H1 (cell line): ENCODE data around the gene ZNF577. TPM values are rescaled to one million over a fixed set of nuclear protein-coding genes. Genes with fewer than 3 reads are reported as not detected.
"Not testable (repeated sequence)": the region's sequence is repeated elsewhere in the genome, so short reads cannot be mapped to it uniquely, and the experiment has no call there.

Experiments
- CTCF ChIA-PET: fragments of 300-600 bp; sonication (Branson Sonifier 250); formaldehyde crosslinking; loops from one replicate; lab custom pipeline; 2021; ENCODE audit not compliant: partially characterized antibody; lab: Charles Lee
- POLR2A ChIA-PET: fragments of 300-600 bp; sonication (Branson Sonifier 250); formaldehyde crosslinking; loops from one replicate; lab custom pipeline; 2021; ENCODE audit warnings: inconsistent platforms; ENCODE audit not compliant: partially characterized antibody; lab: Charles Lee
- DNase-seq, 2 experiments: peaks; one replicate each; pipeline versions ENCODE4 v3.0.0 to v3.0.0-alpha.2; 2010 to 2022; ENCODE audit warnings: low spot score in 2 of 2, low read depth in 1 of 2, mixed read lengths in 1 of 2
- FAIRE-seq: peaks from 2 replicates; lab custom pipeline; 2011; peaks lifted over from hg19 to GRCh38; lab: Jason Lieb, UNC
- H2AFZ ChIP-seq: 2 replicates; pipeline ENCODE4 v1.8.1; 2012; ENCODE audit warnings: low read length, inconsistent platforms
- H2AK5ac ChIP-seq: 2 replicates; pipeline ENCODE4 v1.6.1; 2013; ENCODE audit warnings: low read depth, low read length
- H2BK120ac ChIP-seq: replicated peaks from 2 replicates; pipeline ENCODE3; 2013; ENCODE audit warnings: low read depth, low read length, inconsistent platforms
- H2BK12ac ChIP-seq: 2 replicates; pipeline ENCODE4 v1.6.1; 2013; ENCODE audit warnings: low read depth, low read length
- H2BK15ac ChIP-seq: 2 replicates; pipeline ENCODE4 v1.6.1; 2013; ENCODE audit warnings: low read length
- H2BK20ac ChIP-seq: 2 replicates; pipeline ENCODE4 v1.6.1; 2013; ENCODE audit warnings: low read length
- H2BK5ac ChIP-seq: 2 replicates; pipeline ENCODE4 v1.6.1; 2013; ENCODE audit warnings: low read depth, low read length
- H3K14ac ChIP-seq: 2 replicates; pipeline ENCODE4 v1.6.1; 2013; ENCODE audit warnings: inconsistent platforms; ENCODE audit not compliant: insufficient read length
- H3K18ac ChIP-seq: 2 replicates; pipeline ENCODE4 v1.6.1; 2013; ENCODE audit warnings: low read length; ENCODE audit errors: extremely low read depth
- H3K23ac ChIP-seq: 2 replicates; pipeline ENCODE4 v1.6.1; 2013; ENCODE audit warnings: inconsistent platforms; ENCODE audit not compliant: insufficient read length
- H3K23me2 ChIP-seq: 2 replicates; pipeline ENCODE4 v1.6.1; 2013; ENCODE audit warnings: low read depth, low read length
- H3K27ac ChIP-seq: 2 replicates; pipeline ENCODE4 v1.6.1; 2011; ENCODE audit warnings: low read depth, low read length, inconsistent platforms
- H3K27me3 ChIP-seq, 4 experiments: replicated peaks in 1 of 4; 1 replicate in 1 of 4; 2 replicates in 3 of 4; pipeline versions ENCODE4 v1.6.1 to v1.8.1; 2011 to 2013; ENCODE audit warnings: low read length in 3 of 4, mild to moderate bottlenecking in 3 of 4, inconsistent platforms in 2 of 4, mixed read lengths in 2 of 4, moderate library complexity in 1 of 4; ENCODE audit not compliant: control insufficient read depth in 3 of 4, insufficient read depth in 3 of 4; ENCODE audit errors: extremely low read depth in 1 of 4
- H3K36me3 ChIP-seq, 4 experiments: 2 replicates each; pipeline versions ENCODE4 v1.6.1 to v1.8.1; 2011 to 2013; ENCODE audit warnings: mild to moderate bottlenecking in 4 of 4, low read length in 3 of 4, moderate library complexity in 2 of 4, control low read depth in 1 of 4, inconsistent platforms in 1 of 4; ENCODE audit not compliant: insufficient read depth in 4 of 4, control insufficient read depth in 2 of 4
- H3K4ac ChIP-seq: replicated peaks from 2 replicates; pipeline ENCODE3; 2013; ENCODE audit warnings: low read length, low read depth, mixed read lengths, inconsistent platforms; ENCODE audit not compliant: insufficient read length
- H3K4me1 ChIP-seq, 4 experiments: replicated peaks in 1 of 4; 1 replicate in 1 of 4; 2 replicates in 3 of 4; pipeline versions ENCODE4 v1.6.1 to v1.8.1; 2011 to 2013; ENCODE audit warnings: low read length in 3 of 4, inconsistent platforms in 2 of 4, mixed read lengths in 1 of 4; ENCODE audit not compliant: insufficient read depth in 4 of 4, control insufficient read depth in 3 of 4
- H3K4me2 ChIP-seq, 2 experiments: 2 replicates each; pipeline versions ENCODE4 v1.6.1 to v1.8.1; 2011 to 2013; ENCODE audit warnings: low read depth in 2 of 2, low read length in 2 of 2, control low read depth in 1 of 2, inconsistent platforms in 1 of 2, mild to moderate bottlenecking in 1 of 2; ENCODE audit not compliant: insufficient read depth in 1 of 2
- H3K4me3 ChIP-seq, 4 experiments: fragments of 200-600, 300-600 bp in 1 of 4; sonication (generic), shearing (Covaris generic), sonication (Bioruptor Twin) in 1 of 4; 2 replicates each; pipeline versions ENCODE4 v1.5.1 to v1.8.1; 2011 to 2016; ENCODE audit warnings: low read length in 4 of 4, low read depth in 3 of 4, control low read depth in 2 of 4, inconsistent platforms in 2 of 4, mild to moderate bottlenecking in 2 of 4, mixed read lengths in 1 of 4, moderate library complexity in 1 of 4; ENCODE audit not compliant: insufficient read depth in 2 of 4; ENCODE audit errors: extremely low read depth in 1 of 4
- H3K56ac ChIP-seq: replicated peaks from 2 replicates; pipeline ENCODE3; 2013; ENCODE audit warnings: low read depth, mild to moderate bottlenecking, mixed read lengths, low read length, inconsistent platforms; ENCODE audit not compliant: insufficient read length
- H3K79me1 ChIP-seq: 2 replicates; pipeline ENCODE4 v1.6.1; 2013; ENCODE audit warnings: low read depth, low read length, control low read depth
- H3K79me2 ChIP-seq, 2 experiments: 2 replicates each; pipeline versions ENCODE4 v1.6.1 to v1.8.1; 2012 to 2013; ENCODE audit warnings: low read length in 2 of 2, mild to moderate bottlenecking in 2 of 2, inconsistent platforms in 1 of 2; ENCODE audit not compliant: insufficient read depth in 2 of 2, control insufficient read depth in 1 of 2
- H3K9ac ChIP-seq, 4 experiments: replicated peaks in 1 of 4; 1 replicate in 1 of 4; 2 replicates in 3 of 4; pipeline versions ENCODE4 v1.6.1 to v1.8.1; 2011 to 2013; ENCODE audit warnings: low read depth in 3 of 4, low read length in 3 of 4, control low read depth in 2 of 4, mild to moderate bottlenecking in 2 of 4, moderate library complexity in 2 of 4, inconsistent platforms in 1 of 4; ENCODE audit errors: extremely low read depth in 1 of 4
- H3K9me3 ChIP-seq, 2 experiments: 2 replicates each; pipeline versions ENCODE4 v1.6.1 to v1.8.1; 2012 to 2013; ENCODE audit warnings: mild to moderate bottlenecking in 2 of 2, moderate library complexity in 2 of 2, control low read depth in 1 of 2, inconsistent platforms in 1 of 2, low read depth in 1 of 2, low read length in 1 of 2, mixed read lengths in 1 of 2; ENCODE audit not compliant: insufficient read depth in 2 of 2
- H4K20me1 ChIP-seq, 2 experiments: replicated peaks in 1 of 2; 2 replicates each; pipeline versions ENCODE3 to v1.8.1; 2011 to 2013; ENCODE audit warnings: inconsistent platforms in 2 of 2, low read length in 2 of 2, mild to moderate bottlenecking in 1 of 2; ENCODE audit not compliant: insufficient read depth in 2 of 2, control insufficient read depth in 1 of 2
- H4K5ac ChIP-seq: 2 replicates; pipeline ENCODE4 v1.6.1; 2013; ENCODE audit warnings: low read length, low read depth, mixed read lengths, inconsistent platforms; ENCODE audit not compliant: insufficient read length
- H4K8ac ChIP-seq: 2 replicates; pipeline ENCODE4 v1.8.0; 2013; ENCODE audit warnings: mild to moderate bottlenecking, moderate library complexity, low read length, inconsistent platforms; ENCODE audit not compliant: insufficient read depth; ENCODE audit errors: extremely low read depth
- H4K91ac ChIP-seq: replicated peaks from 2 replicates; pipeline ENCODE3; 2013; ENCODE audit warnings: low read length, mixed read lengths, inconsistent platforms; ENCODE audit not compliant: insufficient read length
- WGBS, 2 experiments: shearing (Covaris generic) in 1 of 2; methylation state at CpG; one replicate each; pipeline versions ENCODE4 v1.1.6 to v1.1.7; 2013 to 2015; ENCODE audit warnings: low lambda C conversion rate in 2 of 2, mixed read lengths in 2 of 2, inconsistent platforms in 1 of 2, low coverage in 1 of 2, missing lambda C conversion rate in 1 of 2; ENCODE audit not compliant: insufficient replicate concordance in 2 of 2, insufficient coverage in 1 of 2, insufficient read length in 1 of 2; ENCODE audit errors: extremely low coverage in 1 of 2, missing lambda C conversion rate in 1 of 2; 5-methylcytosine and 5-hydroxymethylcytosine counted together
- polyA plus RNA-seq, 7 experiments: library from polyadenylated mRNA; depleted of rRNA in 3 of 7; stranded (reverse) in 5 of 7; unstranded in 2 of 7; fragments of >200 nt in 5 of 7; fragments of 200-250 nt in 2 of 7; gene quantifications; 1 replicate in 5 of 7; 2 replicates in 1 of 7; 4 replicates in 1 of 7; pipeline versions ENCODE4 v1.2.1 to v1.2.3, GENCODE V29; 2011 to 2013; ENCODE audit warnings: missing spikeins in 2 of 7, mixed read lengths in 2 of 7
- total RNA-seq: library from RNA; stranded (reverse); fragmentation: NEBNext Ultra II Directional; extraction: Animal tissue kit (Norgen Biotek cat#: 25700); gene quantifications from 2 replicates; pipeline ENCODE4 v1.2.1, GENCODE V29; 2021

The ZNF577 gene
- total and polyA plus RNA-seq, 2 of the 8 experiments (the other 6 are each of a cell fraction or from before 2014, with no cell fraction given): 13.8 to 14.9 TPM

DNA sequence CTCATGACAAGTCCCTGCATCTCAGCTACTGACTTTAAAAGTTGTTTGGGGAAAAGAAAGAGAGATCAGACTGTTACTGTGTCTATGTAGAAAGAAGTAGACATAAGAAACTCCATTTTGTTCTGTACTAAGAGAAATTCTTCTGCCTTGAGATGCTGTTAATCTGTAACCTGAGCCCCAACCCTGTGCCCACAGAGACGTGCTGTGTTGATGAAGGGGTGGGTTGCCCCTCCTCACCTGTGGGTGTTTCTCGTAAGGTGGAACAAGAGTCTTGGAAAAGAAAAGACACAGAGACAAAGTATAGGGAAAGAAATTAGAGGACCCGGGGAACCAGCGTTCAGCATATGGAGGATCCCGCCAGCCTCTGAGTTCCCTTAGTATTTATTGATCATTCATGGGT is 20.2 kb upstream of the ZNF577 start:
- POLR2A ChIA-PET: interaction anchor here (0.7 to 1.1 kb wide), 4 partner anchors 15 to 30 kb away, joined by 3 to 4 read pairs (median 4); no protein-coding TSS in a partner anchor
- H3K4ac ChIP-seq, H2AFZ ChIP-seq, H3K79me1 ChIP-seq, H4K20me1 ChIP-seq, H3K23ac ChIP-seq, H3K23me2 ChIP-seq, FAIRE-seq, H3K27me3 ChIP-seq, H4K8ac ChIP-seq, CTCF ChIA-PET, DNase-seq, H2BK15ac ChIP-seq, H3K14ac ChIP-seq: not testable (repeated sequence)
- Histone ChIP-seq H3K4me2 (peak overlapping the region; percentile 73 to 94), H4K5ac (peak overlapping the region; percentile 96), H3K4me3 (peak overlapping the region; percentile 0 to 93 (median 6); a peak in 4 of 8 replicates), H2AK5ac (peak overlapping the region; percentile 96; the same call in 1 of the 2 replicates), H3K27ac (peak overlapping the region; percentile 88), H3K9ac (peak overlapping the region in 3 of 4 experiments; percentile 1 to 54 (median 26); a peak in 4 of 7 replicates), H2BK120ac (peak overlapping the region; percentile 92), H3K36me3 (peaks cover 0 to 14% (median 6%) of the 10 kb centered on the region in 4 experiments; a peak in 2 of 8 replicates), H4K91ac (peak overlapping the region; percentile 100), H3K56ac (peak overlapping the region; percentile 64), H3K79me2 (peaks cover 17 to 21% of the 10 kb centered on the region in 2 experiments), H2BK20ac (peak overlapping the region; percentile 72; the same call in 1 of the 2 replicates), H2BK12ac (peak overlapping the region; percentile 75; the same call in 1 of the 2 replicates), H3K4me1 (peaks cover 4 to 16% (median 9%) of the 10 kb centered on the region in 4 experiments), H3K18ac (peak overlapping the region; percentile 60; the same call in 1 of the 2 replicates), H2BK5ac (peak overlapping the region; percentile 80), H3K9me3 (peaks cover 31% of the 10 kb centered on the region in 2 experiments)
- whole genome bisulfite sequencing, 2 experiments: 29% methylated on average over 5 of the region's 5 CpGs; no CpG with 5 or more reads in 1 of the 2 experiments
